KOPT-K1 (cell line): ENCODE measurements around the gene PARP12.
"Not testable (repeated sequence)": the region's sequence is repeated elsewhere in the genome, so short reads cannot be mapped to it uniquely, and the experiment has no call there.

Experiments used
- H3K27ac ChIP-seq: fragments of 200-600 bp; sonication (generic); 2 replicates; pipeline ENCODE4 v1.5.1; 2016; ENCODE audit warnings: antibody characterized with exemption, mild to moderate bottlenecking, low read depth, low read length; ENCODE audit not compliant: poor library complexity, severe bottlenecking
- H3K36me3 ChIP-seq: fragments of 200-600 bp; sonication (generic); 2 replicates; pipeline ENCODE4 v1.5.1; 2017; ENCODE audit warnings: antibody characterized with exemption, mild to moderate bottlenecking, low read length, moderate library complexity; ENCODE audit not compliant: insufficient read depth
- H3K9me3 ChIP-seq: fragments of 200-600 bp; sonication (generic); 2 replicates; pipeline ENCODE4 v1.5.1; 2017; ENCODE audit warnings: antibody characterized with exemption, low read length, mild to moderate bottlenecking; ENCODE audit not compliant: insufficient read depth, poor library complexity, severe bottlenecking

The PARP12 gene

DNA sequence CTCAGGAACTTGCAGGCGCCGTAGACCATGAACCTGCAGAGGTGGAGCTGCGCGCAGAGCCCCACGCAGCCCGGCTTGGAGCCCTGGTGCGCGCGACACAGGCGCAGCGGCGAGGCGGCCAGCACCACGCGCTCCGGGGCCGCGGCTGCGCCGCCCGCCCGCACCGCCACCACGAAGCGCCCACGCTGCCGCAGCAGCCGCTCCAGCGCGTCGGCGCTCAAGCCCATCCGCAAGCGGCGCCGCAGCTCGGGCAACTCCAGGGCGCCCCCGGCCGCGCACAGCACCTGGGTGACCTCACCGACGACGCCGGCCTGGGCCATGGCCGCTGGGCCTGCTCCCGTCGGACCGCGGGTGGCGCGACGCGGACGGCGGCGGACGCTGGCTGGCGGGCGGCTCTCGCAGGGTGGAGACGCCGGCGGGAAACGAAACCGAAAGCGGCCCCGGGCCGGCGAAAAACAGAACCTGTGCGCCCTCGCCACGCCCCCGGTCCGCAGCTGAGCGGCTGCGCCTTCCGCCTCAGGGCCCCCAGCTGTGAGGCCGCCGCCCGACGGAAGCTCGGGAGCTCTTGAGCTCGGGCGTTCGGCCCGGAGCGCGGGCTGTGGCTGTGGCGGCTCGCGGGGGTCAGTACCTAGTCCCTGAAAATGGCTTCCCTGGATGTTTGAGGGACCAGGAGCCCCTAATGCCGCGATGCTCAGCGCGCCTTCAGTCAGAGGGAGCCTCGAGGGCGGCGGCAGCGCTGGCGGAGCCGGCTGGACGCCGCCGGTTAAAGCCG lies at the start of gene PARP12:
Gene PARP12 (minus strand): TSS at position 424 of the 772 bp plus-strand sequence. CDS start 104 bp downstream, at position 320.
- Histone ChIP-seq H3K9me3 (peaks cover 21% of the 10 kb centered on the region), H3K27ac (peak within 1 kb of the TSS; percentile 81), H3K36me3 (peaks cover 3% of the 10 kb centered on the region)

DNA sequence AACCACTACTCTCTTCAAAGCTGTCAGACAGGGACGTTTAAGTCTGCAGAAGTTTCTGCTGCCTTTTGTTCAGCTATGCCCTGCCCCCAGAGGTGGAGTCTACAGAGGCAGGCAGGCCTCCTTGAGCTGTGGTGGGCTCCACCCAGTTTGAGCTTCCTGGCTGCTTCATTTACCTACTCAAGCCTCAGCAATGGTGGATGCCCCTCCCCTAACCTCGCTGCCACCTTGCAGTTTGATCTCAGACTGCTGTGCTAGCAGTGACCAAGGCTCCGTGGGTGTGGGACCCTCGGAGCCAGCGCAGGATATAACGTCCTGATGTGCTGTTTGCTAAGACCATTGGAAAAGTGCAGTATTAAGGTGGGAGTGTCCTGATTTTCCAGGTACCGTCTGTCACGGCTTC lies 46.0 kb upstream of the PARP12 start:
- peaks cover 42% of the 10 kb centered on the region for H3K36me3 ChIP-seq
- H3K27ac ChIP-seq = not testable (repeated sequence)

GRCh38 chr7:140096459-140096858 lies 33.7 kb upstream of the PARP12 start:
- H3K36me3 ChIP-seq = peaks cover 67% of the 10 kb centered on the region

More for the DNA sequence above, 46.0 kb upstream of the PARP12 start:
- not testable (repeated sequence) for H3K9me3 ChIP-seq

GRCh38 chr7:140093375-140093774 lies 30.6 kb upstream of the PARP12 start:
- Histone ChIP-seq H3K36me3 (peaks cover 64% of the 10 kb centered on the region), H3K9me3 (no peaks in the 10 kb centered on the region), H3K27ac (no peak overlapping the region)

More at GRCh38 chr7:140096459-140096858, 33.7 kb upstream of the PARP12 start:
- no peak overlapping the region for H3K27ac ChIP-seq
- no peaks in the 10 kb centered on the region for H3K9me3 ChIP-seq

DNA sequence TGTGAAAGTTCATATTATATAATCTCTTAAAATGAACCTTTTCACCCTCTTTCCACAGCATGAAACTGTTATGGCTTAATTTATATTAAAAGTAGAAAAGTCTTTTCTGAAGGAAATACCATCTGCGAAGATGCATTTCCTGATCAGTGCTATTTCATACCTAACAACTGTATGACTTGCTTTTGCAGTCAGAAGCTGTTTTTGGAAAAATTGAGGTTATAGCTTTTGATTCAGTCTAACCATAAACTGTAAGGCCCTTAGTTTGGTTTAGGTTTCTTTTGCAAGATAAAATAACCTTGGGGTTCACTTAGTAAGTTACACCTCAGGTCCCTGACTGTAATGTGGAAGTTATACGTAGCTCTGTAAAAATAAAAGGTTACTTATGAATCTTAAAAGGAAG lies 22.7 kb upstream of the PARP12 start:
- H3K36me3 ChIP-seq = no peaks in the 10 kb centered on the region
- no peak overlapping the region for H3K27ac ChIP-seq
- no peaks in the 10 kb centered on the region for H3K9me3 ChIP-seq

- Histone ChIP-seq H3K27ac (no peak overlapping the region), H3K36me3 (no peaks in the 10 kb centered on the region)
Observed at GRCh38 chr7:140084972-140085371, 22.2 kb upstream of the PARP12 start.

GRCh38 chr7:140084142-140084655 lies 21.4 kb upstream of the PARP12 start:
- no peaks in the 10 kb centered on the region for H3K36me3 ChIP-seq
- no peaks in the 10 kb centered on the region for H3K9me3 ChIP-seq

More at GRCh38 chr7:140084972-140085371, 22.2 kb upstream of the PARP12 start:
- no peaks in the 10 kb centered on the region for H3K9me3 ChIP-seq

DNA sequence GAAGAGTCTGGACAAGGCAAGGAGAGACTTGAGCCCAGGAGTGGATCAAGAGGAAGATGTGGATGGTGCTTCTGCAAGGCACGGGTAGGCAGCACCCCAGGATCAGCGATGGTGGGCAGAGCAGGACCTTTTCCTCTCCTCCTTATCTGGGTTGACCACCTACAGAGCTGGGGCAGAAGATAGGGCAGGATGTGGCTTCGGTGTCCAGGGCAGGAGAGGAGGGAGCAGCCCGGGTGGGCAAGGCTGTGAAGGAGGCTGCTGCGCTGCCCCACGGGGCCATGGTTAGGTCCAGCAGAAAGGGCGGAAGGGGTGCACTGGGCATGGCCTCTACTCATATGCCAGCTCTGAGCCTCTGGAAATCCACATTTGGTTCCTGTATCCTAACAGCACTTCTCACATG lies 20.0 kb upstream of the PARP12 start:
- Histone ChIP-seq H3K27ac (no peak overlapping the region), H3K36me3 (no peaks in the 10 kb centered on the region), H3K9me3 (no peaks in the 10 kb centered on the region)

More at GRCh38 chr7:140084142-140084655, 21.4 kb upstream of the PARP12 start:
- H3K27ac ChIP-seq = no peak overlapping the region

DNA sequence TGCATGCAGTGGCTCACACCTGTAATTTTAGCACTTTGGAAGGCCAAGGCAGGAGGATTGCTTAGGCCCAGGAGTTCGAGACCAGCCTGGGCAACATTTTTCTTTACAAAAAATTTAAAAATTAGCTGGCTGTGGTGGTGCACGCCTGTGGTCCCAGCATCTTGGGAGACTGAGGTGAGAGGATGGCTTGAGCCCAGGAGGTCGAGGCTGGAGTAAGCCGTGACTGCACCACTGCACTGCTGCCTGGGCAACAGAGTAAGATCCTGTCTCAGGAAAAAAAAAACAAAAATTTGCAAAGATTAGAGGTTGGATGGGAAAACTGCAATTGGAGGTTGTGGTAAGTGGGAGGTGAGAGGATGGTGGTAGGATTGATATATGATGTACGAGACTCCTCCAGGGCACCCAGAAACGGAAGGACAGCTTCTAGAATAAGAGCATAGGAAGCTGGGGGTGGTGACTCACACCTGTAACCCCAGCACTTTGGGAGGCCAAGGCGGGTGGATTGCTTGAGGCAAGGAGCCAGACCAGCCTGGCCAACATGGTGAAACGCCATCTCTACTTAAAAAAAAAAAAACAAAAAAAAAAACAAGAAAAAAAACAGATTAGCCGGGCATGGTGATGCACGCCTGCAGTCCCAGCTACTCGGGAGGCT lies 19.1 kb upstream of the PARP12 start:
- no peaks in the 10 kb centered on the region for H3K9me3 ChIP-seq
- H3K36me3 ChIP-seq = no peaks in the 10 kb centered on the region
- H3K27ac ChIP-seq = no peak overlapping the region

- Histone ChIP-seq H3K36me3 (no peaks in the 10 kb centered on the region), H3K27ac (no peak overlapping the region), H3K9me3 (no peaks in the 10 kb centered on the region)
Observed at GRCh38 chr7:140080919-140081318, 18.2 kb upstream of the PARP12 start.

DNA sequence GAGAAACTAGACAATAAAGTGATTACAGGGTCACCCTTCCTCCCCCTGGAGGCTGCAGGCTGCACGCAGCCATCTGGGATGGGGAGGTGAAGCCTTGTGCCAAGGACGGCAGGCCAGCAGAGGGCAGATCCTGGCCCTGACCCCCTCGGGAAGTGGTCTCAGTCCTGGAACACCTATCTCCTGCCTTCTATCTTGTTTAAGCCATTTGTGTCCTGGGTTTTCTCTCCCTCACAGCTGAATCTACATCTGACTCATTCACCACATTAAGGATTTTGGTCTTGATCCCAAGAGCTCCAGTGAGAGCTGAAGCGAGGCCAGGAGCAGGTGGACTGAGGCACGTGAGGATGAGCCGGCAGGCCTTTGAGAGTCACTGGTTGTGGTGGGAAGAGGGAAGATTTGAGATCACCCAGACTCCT lies 16.4 kb upstream of the PARP12 start:
- Histone ChIP-seq H3K27ac (no peak overlapping the region), H3K36me3 (no peaks in the 10 kb centered on the region)

GRCh38 chr7:140078392-140078791 lies 15.6 kb upstream of the PARP12 start:
- no peak overlapping the region for H3K27ac ChIP-seq
- H3K36me3 ChIP-seq = no peaks in the 10 kb centered on the region
- H3K9me3 ChIP-seq = no peaks in the 10 kb centered on the region

More for the DNA sequence above, 16.4 kb upstream of the PARP12 start:
- H3K9me3 ChIP-seq = no peaks in the 10 kb centered on the region

DNA sequence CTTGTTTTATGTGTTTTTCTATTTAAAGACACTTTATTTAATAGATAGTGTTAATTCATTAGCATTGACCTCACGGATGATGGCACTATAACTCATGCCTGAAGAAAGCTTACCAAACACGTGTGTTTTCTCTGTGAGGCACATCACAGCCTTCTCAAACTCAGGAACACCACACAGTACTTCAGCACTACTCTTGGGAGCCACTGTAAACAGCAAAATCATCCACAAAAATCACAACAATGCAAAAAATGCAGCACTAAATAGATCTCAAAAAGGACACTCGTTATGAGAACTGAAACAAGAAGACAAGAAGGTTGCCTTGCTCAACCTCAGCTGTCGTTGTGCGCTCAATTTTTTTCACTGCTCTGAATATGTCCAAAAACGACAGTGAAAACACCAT lies 12.0 kb upstream of the PARP12 start:
- Histone ChIP-seq H3K36me3 (no peaks in the 10 kb centered on the region), H3K27ac (no peak overlapping the region), H3K9me3 (peaks cover 7% of the 10 kb centered on the region)

- H3K36me3 ChIP-seq = no peaks in the 10 kb centered on the region
- H3K27ac ChIP-seq = no peak overlapping the region
- H3K9me3 ChIP-seq = peaks cover 34% of the 10 kb centered on the region
Observed at GRCh38 chr7:140070546-140070945, 7.8 kb upstream of the PARP12 start.

DNA sequence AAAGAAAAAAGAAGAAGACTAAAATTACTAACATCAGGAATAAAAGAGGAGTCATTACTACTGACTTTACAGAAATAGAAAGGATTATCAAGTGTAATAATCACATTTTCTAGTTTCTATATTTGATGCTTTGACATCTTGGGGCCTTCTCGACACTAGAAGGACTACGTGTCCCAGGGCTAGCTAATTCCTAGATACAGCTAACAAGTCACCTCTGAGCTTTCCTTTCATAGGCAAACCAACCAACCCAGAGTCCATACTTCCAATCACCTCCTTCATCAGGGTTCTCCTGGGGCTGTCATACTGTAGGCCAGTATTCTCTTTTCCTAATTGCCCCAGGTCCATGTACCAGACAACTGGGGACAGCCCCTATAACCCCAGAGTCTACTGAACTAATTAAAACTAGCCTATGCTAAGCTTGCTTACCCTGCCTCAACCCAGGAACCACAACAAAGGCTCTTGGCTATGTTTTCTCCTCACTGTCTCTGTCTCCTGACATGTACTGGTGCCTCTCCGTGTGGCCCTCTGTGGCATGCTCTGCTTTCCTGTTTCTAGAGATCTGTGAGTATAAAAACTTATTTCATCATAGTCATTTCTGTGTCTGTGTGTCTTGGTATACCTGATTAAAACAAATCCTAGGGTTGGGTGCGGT lies 6.7 kb upstream of the PARP12 start:
- H3K36me3 ChIP-seq = no peaks in the 10 kb centered on the region
- peaks cover 34% of the 10 kb centered on the region for H3K9me3 ChIP-seq
- H3K27ac ChIP-seq = no peak overlapping the region
